ENCODE results near the gene NAA25.

NAA25 gene

DNA sequence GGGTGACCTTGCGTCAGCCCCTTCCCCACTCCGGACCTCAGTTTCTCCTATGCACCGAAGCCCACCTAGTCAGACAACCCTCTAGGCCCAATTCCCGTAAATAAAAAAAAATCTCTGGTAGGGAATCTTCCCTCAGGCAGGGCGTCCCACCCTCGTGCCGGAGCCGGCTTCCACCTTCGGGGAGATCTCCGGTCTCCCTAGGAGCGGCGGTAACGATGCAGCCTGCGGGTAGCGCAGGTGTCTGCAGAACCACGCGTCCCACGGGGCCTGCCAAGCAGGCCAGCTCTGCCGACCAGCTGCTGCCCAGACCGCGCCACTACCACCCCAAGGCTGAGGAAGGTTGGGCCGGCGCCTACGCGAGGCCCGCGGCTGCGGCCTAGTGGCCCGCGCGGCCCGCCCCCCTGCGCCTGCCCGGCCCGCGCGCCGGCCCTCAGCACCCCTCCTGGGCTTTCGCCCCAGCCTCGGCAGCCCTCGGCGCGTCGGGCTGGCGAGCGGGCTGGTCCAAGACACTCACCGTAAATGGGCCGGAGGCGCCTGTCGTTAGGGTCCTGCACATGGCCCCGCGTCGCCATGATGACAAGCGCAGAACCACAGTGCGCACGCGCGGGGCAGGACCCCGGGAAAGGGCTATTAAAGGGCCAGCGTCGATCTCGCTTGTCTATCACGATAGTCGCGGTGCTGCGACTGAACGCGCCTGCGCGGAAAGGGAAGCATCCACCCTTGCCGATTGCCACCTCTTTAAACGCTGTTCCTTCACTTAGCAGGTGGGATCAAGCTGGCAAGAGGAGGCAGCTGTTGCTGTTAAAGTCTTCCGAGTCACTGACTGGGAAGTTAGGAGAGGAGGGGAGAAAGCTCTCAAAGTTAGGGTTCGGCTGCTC is at the start of gene NAA25:
Gene NAA25 (minus strand): TSS at position 582 of the 878 bp plus-strand sequence. CDS start 10 bp downstream, at position 572.
- peak; percentile 76 to 81 (median 79) for DNase-seq (ENCODE audit: low read depth in 3 of 3)

DNA sequence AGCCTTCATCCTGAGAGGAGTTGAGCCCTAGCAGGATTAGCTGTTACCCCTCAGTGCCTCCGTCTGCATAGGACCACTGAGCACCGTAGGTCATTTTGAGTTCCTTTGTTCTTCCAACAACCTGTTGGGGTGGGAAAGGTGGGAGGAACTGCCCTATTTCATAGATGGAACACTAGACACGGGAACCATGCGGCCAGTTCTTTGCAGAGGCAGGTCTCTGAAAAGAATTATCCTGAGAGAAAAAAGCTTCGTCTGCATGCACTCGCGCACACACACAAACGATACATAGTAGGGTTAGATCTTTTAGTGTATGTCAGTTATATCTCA is 45.3 kb upstream of the NAA25 start:
- no peak for DNase-seq (ENCODE audit: low read depth in 3 of 3)

DNA sequence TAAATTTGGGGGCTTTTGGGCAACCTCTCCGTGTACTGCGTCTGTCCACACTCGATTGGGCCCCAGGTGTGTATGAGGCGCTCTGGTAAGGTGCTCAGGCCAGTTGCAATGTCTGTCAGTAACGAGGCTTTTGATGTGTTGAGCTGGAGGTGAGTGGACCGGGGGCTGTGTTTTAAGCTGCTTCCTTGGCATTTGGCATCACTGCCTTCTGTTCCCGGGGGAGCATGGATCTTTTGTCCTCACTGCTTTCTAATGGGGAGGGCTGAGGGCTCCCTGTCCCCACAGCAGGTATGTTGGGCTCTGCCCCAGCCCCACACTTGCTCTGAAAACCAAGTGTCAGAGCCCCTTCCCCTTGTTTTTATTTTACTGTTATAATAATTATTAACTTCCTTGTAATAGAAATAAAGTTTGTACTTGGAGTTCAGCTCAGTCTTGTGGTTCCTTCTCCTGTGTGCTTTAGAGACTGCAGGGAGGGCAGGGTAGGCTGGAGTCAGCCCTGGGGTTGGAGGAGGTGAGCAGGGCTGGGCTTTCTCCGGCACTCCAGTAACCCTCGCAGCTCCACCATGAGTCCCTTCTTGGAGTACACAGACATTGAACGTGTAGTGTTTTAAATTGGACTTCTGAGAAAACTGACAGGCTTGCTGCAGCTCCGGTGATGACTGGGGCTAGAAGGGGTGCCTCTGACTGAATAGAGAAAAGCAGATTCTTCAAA is 44.8 kb upstream of the NAA25 start:
- DNase-seq (ENCODE audit: low read depth in 3 of 3), result no peak

GRCh38 chr12:112151766-112152541 is 43.4 kb upstream of the NAA25 start:
- no peak for DNase-seq (ENCODE audit: low read depth in 3 of 3)

DNA sequence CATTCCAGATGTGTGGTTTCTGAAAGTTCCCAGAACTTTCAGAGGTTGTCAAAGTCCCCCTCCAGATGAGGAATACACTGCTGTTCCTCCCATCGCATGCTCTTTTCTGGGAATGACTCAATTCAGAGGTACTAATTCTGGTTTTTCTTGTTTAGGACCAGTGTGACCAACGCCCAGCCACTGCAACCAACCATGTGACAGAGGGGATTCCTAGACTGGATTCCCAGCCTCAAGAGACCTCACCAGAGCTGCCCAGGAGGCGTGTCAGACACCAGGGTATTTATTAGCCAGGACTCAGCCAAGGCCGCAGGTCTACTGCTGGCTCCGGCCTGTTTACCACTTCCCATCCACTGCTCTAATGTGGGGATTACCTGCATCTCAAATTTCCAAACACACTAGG is 41.0 kb upstream of the NAA25 start:
- DNase-seq (ENCODE audit: low read depth in 3 of 3), result no peak

GRCh38 chr12:112148031-112148513 is 39.5 kb upstream of the NAA25 start:
- DNase-seq (ENCODE audit: low read depth in 3 of 3), result no peak

GRCh38 chr12:112146123-112146522 is 37.5 kb upstream of the NAA25 start:
- no peak for DNase-seq (ENCODE audit: low read depth in 3 of 3)

DNA sequence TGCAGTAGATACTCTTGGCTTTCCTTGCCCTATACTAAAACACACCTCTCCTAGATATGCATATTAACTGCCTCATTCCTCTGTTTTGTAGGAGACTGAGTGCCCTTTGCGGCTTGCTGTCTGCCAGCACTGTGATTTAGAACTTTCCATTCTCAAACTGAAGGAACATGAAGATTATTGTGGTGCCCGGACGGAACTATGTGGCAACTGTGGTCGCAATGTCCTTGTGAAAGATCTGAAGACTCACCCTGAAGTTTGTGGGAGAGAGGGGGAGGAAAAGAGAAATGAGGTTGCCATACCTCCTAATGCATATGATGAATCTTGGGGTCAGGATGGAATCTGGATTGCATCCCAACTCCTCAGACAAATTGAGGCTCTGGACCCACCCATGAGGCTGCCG is 32.1 kb upstream of the NAA25 start:
- no peak for DNase-seq (ENCODE audit: low read depth in 3 of 3)

GRCh38 chr12:112134731-112135130 is 26.1 kb upstream of the NAA25 start:
- DNase-seq (ENCODE audit: low read depth in 3 of 3), result no peak

- DNase-seq (ENCODE audit: low read depth in 3 of 3), result no peak
Observed at GRCh38 chr12:112133418-112133817, 24.8 kb upstream of the NAA25 start.

DNA sequence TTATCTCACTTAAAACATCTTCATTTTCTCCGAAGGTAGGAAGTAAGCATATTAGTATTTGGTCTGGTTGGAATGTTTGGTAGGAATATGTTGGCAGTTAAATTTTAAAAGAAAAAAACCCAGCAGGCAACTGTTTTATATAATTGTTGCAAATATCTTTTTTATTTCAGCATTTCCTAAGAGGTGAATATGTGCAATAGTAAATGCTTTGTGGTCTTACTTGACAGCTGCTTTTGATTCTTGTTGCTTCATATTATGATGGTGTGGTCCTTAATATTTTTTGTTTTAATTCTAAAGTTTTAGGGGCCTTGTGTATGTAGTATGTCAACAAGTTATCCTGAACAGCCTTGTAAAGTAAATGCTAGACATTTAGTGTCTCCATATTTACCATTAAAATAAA is 23.1 kb upstream of the NAA25 start:
- DNase-seq (ENCODE audit: low read depth in 3 of 3), result no peak

- no peak for DNase-seq (ENCODE audit: low read depth in 3 of 3)
Observed at GRCh38 chr12:112130441-112130998, 21.9 kb upstream of the NAA25 start.

- DNase-seq (ENCODE audit: low read depth in 3 of 3), result no peak
Observed at GRCh38 chr12:112126911-112127310, 18.3 kb upstream of the NAA25 start.

GRCh38 chr12:112126000-112126438 is 17.4 kb upstream of the NAA25 start:
- no peak for DNase-seq (ENCODE audit: low read depth in 3 of 3)

DNA sequence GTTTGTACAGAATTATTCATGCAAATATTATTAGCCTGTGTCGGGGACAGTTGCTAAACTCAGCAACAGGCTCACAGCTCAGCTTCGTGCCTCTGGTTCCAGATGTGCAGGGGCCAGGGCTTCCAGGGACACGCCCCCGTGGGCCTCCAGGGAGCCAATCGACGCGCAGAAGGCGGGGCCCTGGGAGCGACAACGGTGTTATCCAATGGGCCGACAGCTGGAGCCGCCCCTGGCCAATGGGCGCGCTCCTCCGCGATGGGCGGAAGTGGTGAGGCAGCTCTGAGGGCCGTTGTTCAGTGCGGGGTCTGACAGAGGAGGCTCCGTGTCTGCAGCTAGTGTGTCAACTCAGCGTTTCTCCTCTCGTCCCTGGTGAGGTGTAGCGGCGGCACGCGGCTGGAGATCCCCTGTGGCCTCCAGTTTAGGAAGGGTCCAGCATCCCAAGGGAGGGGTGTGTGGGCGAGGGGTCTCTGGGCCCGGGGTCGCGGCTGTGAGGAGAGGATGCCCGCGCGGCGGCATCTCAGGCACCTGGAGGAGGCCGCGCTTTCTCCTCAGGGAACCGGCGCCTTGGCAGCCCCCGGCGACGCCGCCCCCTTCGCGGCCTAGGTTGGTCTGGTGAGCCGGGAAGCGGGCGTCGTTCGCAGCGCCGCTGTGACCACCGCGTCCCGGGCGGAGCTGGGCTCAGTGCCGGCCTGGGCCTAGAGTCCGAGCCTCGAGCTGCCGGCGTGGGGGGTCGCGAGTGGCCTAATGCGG is 16.8 kb upstream of the NAA25 start, which contains the start of gene TRAFD1:
Gene TRAFD1 (plus strand): TSS at position 311 of the 750 bp plus-strand sequence. CDS start 4,963 bp downstream, outside the sequence.
- DNase-seq (ENCODE audit: low read depth in 3 of 3), result peak; percentile 95 to 99 (median 97)

GRCh38 chr12:112124918-112125249 is 16.3 kb upstream of the NAA25 start:
- DNase-seq (ENCODE audit: low read depth in 3 of 3), result no peak

- no peak for DNase-seq (ENCODE audit: low read depth in 3 of 3)
Observed at GRCh38 chr12:112122823-112123690, 14.5 kb upstream of the NAA25 start.

DNA sequence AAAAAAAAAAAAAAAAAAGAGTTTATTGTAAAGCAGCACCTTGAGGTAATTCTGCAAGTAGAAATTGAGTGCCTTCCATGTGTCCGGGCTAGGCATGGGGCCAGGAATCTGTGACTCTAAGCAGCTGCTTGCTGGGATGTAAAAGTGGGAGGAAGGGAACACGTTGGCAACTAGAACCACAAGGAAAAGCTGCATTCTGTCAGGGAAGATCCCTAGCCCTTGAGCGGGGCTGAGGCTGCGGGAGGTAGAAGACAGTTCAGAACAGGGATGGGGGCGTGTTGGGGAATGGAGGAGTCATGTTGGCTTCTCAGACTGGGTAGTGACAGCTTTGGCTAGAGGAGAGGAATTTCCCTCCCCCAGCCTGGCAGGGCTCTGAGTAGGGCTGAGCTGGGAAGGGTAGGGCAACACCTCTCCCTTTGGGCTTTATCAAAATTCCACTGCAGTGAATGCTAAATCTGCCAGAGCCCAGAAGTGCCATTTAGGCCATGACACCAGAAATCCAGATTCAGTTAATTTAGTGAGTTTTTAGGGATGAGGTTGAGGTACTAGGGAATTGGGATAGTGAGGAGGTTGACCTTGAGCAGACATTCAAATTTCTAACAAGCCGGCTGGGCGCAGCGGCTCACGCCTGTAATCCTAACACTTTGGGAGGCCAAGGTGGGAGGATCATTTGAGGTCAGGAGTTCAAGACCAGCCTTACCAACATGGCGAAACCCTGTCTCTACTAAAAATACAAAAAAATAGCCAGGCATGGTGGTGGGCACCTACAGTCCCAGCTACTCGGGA is 13.4 kb upstream of the NAA25 start:
- no peak for DNase-seq (ENCODE audit: low read depth in 3 of 3)

DNA sequence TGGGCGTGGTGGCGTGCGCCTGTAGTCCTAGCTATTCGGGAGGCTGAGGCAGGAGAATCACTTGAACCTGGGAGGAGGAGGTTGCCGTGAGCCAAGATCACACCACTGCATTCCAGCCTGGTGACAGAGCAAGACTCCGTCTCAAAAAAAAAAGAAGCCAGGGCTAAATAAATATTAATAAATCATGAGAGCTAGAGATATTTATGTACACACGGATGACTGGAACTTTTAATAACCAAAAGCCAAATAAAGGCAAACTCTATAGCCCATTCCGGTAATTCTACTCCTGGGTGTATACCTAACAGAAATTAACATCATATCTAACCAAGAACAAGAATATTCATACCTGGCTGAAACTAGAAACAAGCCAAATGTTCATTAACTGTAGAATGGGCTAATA is 9.1 kb upstream of the NAA25 start:
- no peak for DNase-seq (ENCODE audit: low read depth in 3 of 3)

Data from stimulated activated CD4-positive, alpha-beta T cell treated with anti-CD3 and anti-CD28 coated beads, TNF-alpha, amount 100 ng/mL, for 4 hours (primary cell).